ENCODE measurements around the gene S100A6.

The S100A6 gene

DNA sequence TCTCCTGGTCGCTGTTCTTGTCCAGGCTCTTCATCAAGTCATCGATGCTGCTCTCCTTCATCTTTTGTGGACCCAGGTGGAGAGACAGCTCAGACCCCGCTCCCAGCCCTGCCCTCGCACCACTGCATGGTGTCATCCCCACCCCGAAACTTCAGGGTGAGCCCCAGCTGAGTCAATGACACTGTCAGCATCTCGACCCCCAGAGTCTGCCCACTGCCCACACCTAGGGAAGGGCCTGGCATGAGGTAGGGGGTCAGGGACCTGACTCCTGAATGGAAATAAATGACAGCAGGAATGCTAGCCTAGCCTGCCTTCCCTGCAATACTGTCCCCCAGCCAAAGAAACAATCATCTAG, 1.6 kb upstream of the S100A6 start:
- DNase-seq = no peak
- no peak overlapping the region for H2BK120ac ChIP-seq (ENCODE audit: low read depth, low read length)
- no peak overlapping the region for H2BK5ac ChIP-seq (ENCODE audit: low read depth, low read length, poor library complexity, severe bottlenecking)
- peak overlapping the region; percentile 9 to 85 for H2BK12ac ChIP-seq (ENCODE audit: low read length in 2 of 2)
- no peak overlapping the region for H3K4me3 ChIP-seq (ENCODE audit: insufficient read depth in 1 of 2, low read depth in 1 of 2, low read length in 2 of 2)
- H3K27ac ChIP-seq (ENCODE audit: low read length, poor library complexity, severe bottlenecking) = no peak overlapping the region
- H3K23ac ChIP-seq (ENCODE audit: low read length in 2 of 2) = no peak overlapping the region
- no peak overlapping the region for H2BK15ac ChIP-seq (ENCODE audit: low read depth, poor library complexity, severe bottlenecking)
- peak overlapping the region; percentile 64 for H4K91ac ChIP-seq (ENCODE audit: low read length)
- WGBS = 100% methylated on average over 5 of the region's 6 CpGs
- no peak overlapping the region for H3K14ac ChIP-seq (ENCODE audit: low read length in 2 of 2)
- no peak overlapping the region for H3K4ac ChIP-seq (ENCODE audit: low read depth in 1 of 2, low read length in 2 of 2)
- no peak overlapping the region for H3K4me2 ChIP-seq (ENCODE audit: low read length, poor library complexity, severe bottlenecking)
- peaks cover 8 to 13% of the 10 kb centered on the region in 2 experiments for H3K36me3 ChIP-seq (ENCODE audit: control insufficient read depth in 1 of 2, insufficient read depth in 2 of 2, low read depth in 1 of 2, low read length in 2 of 2)
- no peak overlapping the region for H3K18ac ChIP-seq (ENCODE audit: low read depth in 1 of 2, low read length in 2 of 2)
- H3K79me1 ChIP-seq (replicated peaks; ENCODE audit: low read length, poor library complexity, severe bottlenecking) = peaks cover 2% of the 10 kb centered on the region
- no peaks in the 10 kb centered on the region for H3K27me3 ChIP-seq (ENCODE audit: control insufficient read depth in 1 of 2, insufficient read depth in 1 of 2, low read length in 2 of 2)
- peaks cover 61% of the 10 kb centered on the region for H3K4me1 ChIP-seq (ENCODE audit: control insufficient read depth, insufficient read depth, low read depth, low read length)
- no peak overlapping the region for H2AFZ ChIP-seq (ENCODE audit: low read depth, low read length)
- no peak overlapping the region for H3K9ac ChIP-seq (ENCODE audit: low read length)
- peak overlapping the region; percentile 1 for H2AK5ac ChIP-seq (ENCODE audit: low read length, severe bottlenecking)
- H3K9me3 ChIP-seq (ENCODE audit: control insufficient read depth, low read length) = no peaks in the 10 kb centered on the region
- H4K8ac ChIP-seq (ENCODE audit: low read length) = no peak overlapping the region

DNA sequence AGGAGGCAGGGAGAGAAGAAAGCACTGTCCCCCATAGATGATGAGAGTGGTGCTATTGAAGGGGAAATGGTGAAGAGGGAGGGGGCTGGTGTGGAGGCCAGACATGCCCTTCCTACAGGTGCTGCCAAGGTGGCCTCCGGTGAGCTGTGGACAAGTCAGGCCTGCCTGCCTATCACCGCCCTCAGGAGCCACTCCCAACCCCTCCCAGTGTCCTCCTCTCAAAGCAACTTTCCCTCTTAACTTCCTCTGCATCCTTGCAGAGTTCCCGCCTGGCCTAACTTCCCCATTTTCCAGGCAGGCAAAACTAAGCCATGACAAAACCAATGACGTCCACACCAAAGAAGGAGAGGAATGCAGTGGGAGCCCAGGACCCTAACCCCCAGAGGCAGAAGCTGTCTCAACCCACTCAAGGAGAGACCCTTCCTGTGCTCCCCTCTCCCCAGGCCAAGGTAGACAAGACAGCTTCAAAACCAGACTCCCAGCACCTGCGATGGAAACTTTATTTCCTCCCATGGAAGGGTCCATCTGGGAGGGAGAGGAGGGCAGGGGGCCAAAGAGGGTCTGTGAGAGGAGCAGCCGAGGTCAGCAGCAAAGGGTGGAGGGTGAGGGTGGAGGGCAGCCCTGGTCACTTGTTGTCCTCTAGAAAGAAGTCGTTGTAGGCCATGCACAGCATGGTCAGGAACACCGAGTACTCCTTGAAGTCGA, 1.0 kb upstream of the S100A6 start:
- Histone ChIP-seq H2AFZ (ENCODE audit: low read depth, low read length) (no peak overlapping the region), H3K9ac (ENCODE audit: low read length) (peak overlapping the region; percentile 83), H3K4ac (ENCODE audit: low read depth in 1 of 2, low read length in 2 of 2) (peak overlapping the region in 1 of 2 experiments; percentile 17), H4K8ac (ENCODE audit: low read length) (peak overlapping the region; percentile 64), H2BK5ac (ENCODE audit: low read depth, low read length, poor library complexity, severe bottlenecking) (no peak overlapping the region), H3K23ac (ENCODE audit: low read length in 2 of 2) (no peak overlapping the region), H2BK120ac (ENCODE audit: low read depth, low read length) (no peak overlapping the region), H2BK12ac (ENCODE audit: low read length in 2 of 2) (peak overlapping the region; percentile 9 to 76), H3K79me1 (replicated peaks; ENCODE audit: low read length, poor library complexity, severe bottlenecking) (peaks cover 2% of the 10 kb centered on the region), H4K91ac (ENCODE audit: low read length) (peak overlapping the region; percentile 64), H3K4me1 (ENCODE audit: control insufficient read depth, insufficient read depth, low read depth, low read length) (peaks cover 56% of the 10 kb centered on the region), H3K18ac (ENCODE audit: low read depth in 1 of 2, low read length in 2 of 2) (peak overlapping the region in 1 of 2 experiments; percentile 21), H2BK15ac (ENCODE audit: low read depth, poor library complexity, severe bottlenecking) (no peak overlapping the region), H3K27ac (ENCODE audit: low read length, poor library complexity, severe bottlenecking) (no peak overlapping the region), H3K9me3 (ENCODE audit: control insufficient read depth, low read length) (no peaks in the 10 kb centered on the region), H3K36me3 (ENCODE audit: control insufficient read depth in 1 of 2, insufficient read depth in 2 of 2, low read depth in 1 of 2, low read length in 2 of 2) (peaks cover 8 to 13% of the 10 kb centered on the region in 2 experiments), H3K27me3 (ENCODE audit: control insufficient read depth in 1 of 2, insufficient read depth in 1 of 2, low read length in 2 of 2) (no peaks in the 10 kb centered on the region), H2AK5ac (ENCODE audit: low read length, severe bottlenecking) (peak overlapping the region; percentile 67), H3K4me2 (ENCODE audit: low read length, poor library complexity, severe bottlenecking) (no peak overlapping the region), H3K4me3 (ENCODE audit: insufficient read depth in 1 of 2, low read depth in 1 of 2, low read length in 2 of 2) (peak overlapping the region in 1 of 2 experiments; percentile 74), H3K14ac (ENCODE audit: low read length in 2 of 2) (no peak overlapping the region)
- WGBS = 88% methylated on average over 9 of the region's 9 CpGs
- no peak for DNase-seq

DNA sequence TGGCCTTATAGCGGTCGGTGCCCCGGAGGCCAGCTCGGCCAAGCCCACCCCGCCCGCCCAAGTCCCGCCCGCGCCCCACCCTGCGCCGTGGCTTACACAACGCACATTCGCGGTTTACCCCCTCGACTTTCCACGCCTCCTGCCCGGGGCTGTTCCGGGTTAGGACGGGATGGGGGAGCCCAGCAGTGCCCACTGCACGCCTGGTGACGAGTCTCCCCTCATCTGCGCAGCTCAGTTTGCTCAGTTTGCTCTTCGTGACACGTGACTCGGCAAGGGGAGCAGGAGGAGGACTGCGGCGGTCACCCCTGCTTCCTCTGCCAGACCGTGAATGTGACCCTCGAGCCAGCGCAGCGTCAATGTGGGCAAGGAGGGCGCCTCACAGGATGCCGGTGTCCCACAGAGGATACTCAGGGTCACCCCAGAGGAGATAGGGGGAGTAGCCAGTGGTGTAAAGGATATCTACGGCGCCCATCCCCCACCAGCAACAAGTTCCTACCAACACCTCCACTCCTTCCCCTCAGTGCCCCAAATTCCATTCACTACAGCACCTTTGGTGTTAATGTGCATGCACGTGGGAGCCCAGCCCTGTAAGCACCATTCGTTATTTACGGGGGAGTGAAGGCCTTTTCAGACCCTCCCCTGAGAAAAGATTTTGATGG, 350 bp upstream of the S100A6 start:
- Histone ChIP-seq H2AK5ac (ENCODE audit: low read length, severe bottlenecking) (peak overlapping the region; percentile 67), H4K8ac (ENCODE audit: low read length) (peak overlapping the region; percentile 64), H3K4me1 (ENCODE audit: control insufficient read depth, insufficient read depth, low read depth, low read length) (peaks cover 53% of the 10 kb centered on the region), H3K9ac (ENCODE audit: low read length) (peak overlapping the region; percentile 98), H3K27ac (ENCODE audit: low read length, poor library complexity, severe bottlenecking) (peak overlapping the region; percentile 0), H4K91ac (ENCODE audit: low read length) (peak overlapping the region; percentile 12), H3K36me3 (ENCODE audit: control insufficient read depth in 1 of 2, insufficient read depth in 2 of 2, low read depth in 1 of 2, low read length in 2 of 2) (peaks cover 8 to 13% of the 10 kb centered on the region in 2 experiments), H3K27me3 (ENCODE audit: control insufficient read depth in 1 of 2, insufficient read depth in 1 of 2, low read length in 2 of 2) (no peaks in the 10 kb centered on the region), H3K4me3 (ENCODE audit: insufficient read depth in 1 of 2, low read depth in 1 of 2, low read length in 2 of 2) (peak overlapping the region; percentile 68 to 97), H2BK15ac (ENCODE audit: low read depth, poor library complexity, severe bottlenecking) (peak overlapping the region; percentile 44), H3K4me2 (ENCODE audit: low read length, poor library complexity, severe bottlenecking) (peak overlapping the region; percentile 14), H2BK12ac (ENCODE audit: low read length in 2 of 2) (peak overlapping the region in 1 of 2 experiments; percentile 59), H3K79me1 (replicated peaks; ENCODE audit: low read length, poor library complexity, severe bottlenecking) (peaks cover 2% of the 10 kb centered on the region), H3K14ac (ENCODE audit: low read length in 2 of 2) (no peak overlapping the region), H2BK120ac (ENCODE audit: low read depth, low read length) (peak overlapping the region; percentile 35), H3K23ac (ENCODE audit: low read length in 2 of 2) (no peak overlapping the region), H3K9me3 (ENCODE audit: control insufficient read depth, low read length) (no peaks in the 10 kb centered on the region), H2BK5ac (ENCODE audit: low read depth, low read length, poor library complexity, severe bottlenecking) (no peak overlapping the region), H3K18ac (ENCODE audit: low read depth in 1 of 2, low read length in 2 of 2) (peak overlapping the region in 1 of 2 experiments; percentile 96), H2AFZ (ENCODE audit: low read depth, low read length) (no peak overlapping the region), H3K4ac (ENCODE audit: low read depth in 1 of 2, low read length in 2 of 2) (peak overlapping the region in 1 of 2 experiments; percentile 7)
- peak; percentile 88 for DNase-seq
- 66% methylated on average over 31 of the region's 38 CpGs for WGBS

DNA sequence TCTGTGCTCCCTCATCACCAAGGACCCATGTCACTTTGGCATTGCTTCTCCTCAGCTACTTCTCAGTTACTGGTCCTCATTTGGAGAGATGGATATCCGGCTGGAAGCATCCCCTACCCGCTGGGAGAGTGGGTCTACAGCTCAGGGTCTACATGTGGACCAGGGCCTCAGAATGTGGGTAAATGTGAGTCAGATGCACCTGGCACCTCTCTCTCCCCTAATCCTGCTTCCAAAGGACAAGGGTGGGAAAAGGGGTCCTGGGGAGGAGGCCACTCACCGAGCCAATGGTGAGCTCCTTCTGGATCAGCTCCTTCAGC, 908 bp downstream of the S100A6 start:
- H3K4me2 ChIP-seq (ENCODE audit: low read length, poor library complexity, severe bottlenecking) = peak overlapping the region; percentile 60
- 80% methylated on average over 3 of the region's 3 CpGs for WGBS

More for the DNA sequence above, 908 bp downstream of the S100A6 start:
- H3K9me3 ChIP-seq (ENCODE audit: control insufficient read depth, low read length) = no peaks in the 10 kb centered on the region
- H2BK120ac ChIP-seq (ENCODE audit: low read depth, low read length) = peak overlapping the region; percentile 62
- H3K27me3 ChIP-seq (ENCODE audit: control insufficient read depth in 1 of 2, insufficient read depth in 1 of 2, low read length in 2 of 2) = no peaks in the 10 kb centered on the region
- H2BK15ac ChIP-seq (ENCODE audit: low read depth, poor library complexity, severe bottlenecking) = peak overlapping the region; percentile 26
- peak overlapping the region in 1 of 2 experiments; percentile 37 for H3K23ac ChIP-seq (ENCODE audit: low read length in 2 of 2)
- H2BK12ac ChIP-seq (ENCODE audit: low read length in 2 of 2) = peak overlapping the region; percentile 26 to 86
- peak overlapping the region; percentile 78 for H2AK5ac ChIP-seq (ENCODE audit: low read length, severe bottlenecking)
- H3K14ac ChIP-seq (ENCODE audit: low read length in 2 of 2) = no peak overlapping the region
- peaks cover 2% of the 10 kb centered on the region for H3K79me1 ChIP-seq (replicated peaks; ENCODE audit: low read length, poor library complexity, severe bottlenecking)
- no peak overlapping the region for H2AFZ ChIP-seq (ENCODE audit: low read depth, low read length)
- no peak for DNase-seq
- peak overlapping the region; percentile 68 to 97 for H3K4me3 ChIP-seq (ENCODE audit: insufficient read depth in 1 of 2, low read depth in 1 of 2, low read length in 2 of 2)
- H2BK5ac ChIP-seq (ENCODE audit: low read depth, low read length, poor library complexity, severe bottlenecking) = peak overlapping the region; percentile 26
- peaks cover 42% of the 10 kb centered on the region for H3K4me1 ChIP-seq (ENCODE audit: control insufficient read depth, insufficient read depth, low read depth, low read length)
- H4K91ac ChIP-seq (ENCODE audit: low read length) = peak overlapping the region; percentile 91
- peak overlapping the region; percentile 98 for H3K9ac ChIP-seq (ENCODE audit: low read length)
- H3K18ac ChIP-seq (ENCODE audit: low read depth in 1 of 2, low read length in 2 of 2) = peak overlapping the region; percentile 44 to 73
- peak overlapping the region; percentile 10 to 82 for H3K4ac ChIP-seq (ENCODE audit: low read depth in 1 of 2, low read length in 2 of 2)
- H3K36me3 ChIP-seq (ENCODE audit: control insufficient read depth in 1 of 2, insufficient read depth in 2 of 2, low read depth in 1 of 2, low read length in 2 of 2) = peaks cover 8 to 13% of the 10 kb centered on the region in 2 experiments
- H4K8ac ChIP-seq (ENCODE audit: low read length) = peak overlapping the region; percentile 50
- H3K27ac ChIP-seq (ENCODE audit: low read length, poor library complexity, severe bottlenecking) = peak overlapping the region; percentile 98

Measured in mesenchymal stem cell (in vitro differentiated cells and primary cell).